Measurements from ENCODE around the gene SLC25A3. TPM values are rescaled to one million over a fixed set of nuclear protein-coding genes. Genes with fewer than 3 reads are reported as not detected.

The SLC25A3 gene
- total RNA-seq, 1 experiment from 2014 or later, result 737 TPM

- BruUV-seq (replicated peaks), result no TSS peak
- H3K27ac ChIP-seq (ENCODE audit: low read depth, low read length, poor library complexity, severe bottlenecking), result no peak overlapping the region
- ChIA-PET CTCF (no interaction called here), POLR2A (ENCODE audit: low non-redundant PET) (no interaction called here)
- H3K4me1 ChIP-seq (ENCODE audit: insufficient read depth, low read length, poor library complexity, severe bottlenecking), result no peaks in the 10 kb centered on the region
- no peak overlapping the region for H3K4me3 ChIP-seq (ENCODE audit: low read depth, low read length, poor library complexity, severe bottlenecking)
- no peaks in the 10 kb centered on the region for H3K9me3 ChIP-seq (ENCODE audit: low read depth, low read length, poor library complexity, severe bottlenecking)
- no peaks in the 10 kb centered on the region for H3K27me3 ChIP-seq (replicated peaks; ENCODE audit: insufficient read depth, low read depth, low read length, poor library complexity)
- DNase-seq (ENCODE audit: low spot score), result no peak
- intact Hi-C loops (cut with micrococcal nuclease; ENCODE audit: unreplicated experiment), result no loop called here
- H3K36me3 ChIP-seq (ENCODE audit: insufficient read depth, low read length, poor library complexity, severe bottlenecking), result no peaks in the 10 kb centered on the region
- TF ChIP-seq EZH2 (IDR thresholded peaks at IDR 0.05; ENCODE audit: borderline replicate concordance, low read depth, low read length, poor library complexity, severe bottlenecking) (no peak), CTCF (conservative IDR thresholded peaks at IDR 0.05; ENCODE audit: low read depth, low read length) (no peak)
Measured at GRCh38 chr12:98579347-98579746, 14.1 kb upstream of the SLC25A3 start.

- Histone ChIP-seq H3K27me3 (replicated peaks; ENCODE audit: insufficient read depth, low read depth, low read length, poor library complexity) (no peaks in the 10 kb centered on the region), H3K36me3 (ENCODE audit: insufficient read depth, low read length, poor library complexity, severe bottlenecking) (no peaks in the 10 kb centered on the region), H3K9me3 (ENCODE audit: low read depth, low read length, poor library complexity, severe bottlenecking) (no peaks in the 10 kb centered on the region), H3K27ac (ENCODE audit: low read depth, low read length, poor library complexity, severe bottlenecking) (no peak overlapping the region), H3K4me1 (ENCODE audit: insufficient read depth, low read length, poor library complexity, severe bottlenecking) (no peaks in the 10 kb centered on the region), H3K4me3 (ENCODE audit: low read depth, low read length, poor library complexity, severe bottlenecking) (no peak overlapping the region)
- intact Hi-C loops (cut with micrococcal nuclease; ENCODE audit: unreplicated experiment), result no loop called here
- POLR2A ChIA-PET (ENCODE audit: low non-redundant PET), result no interaction called here
- TF ChIP-seq EZH2 (IDR thresholded peaks at IDR 0.05; ENCODE audit: borderline replicate concordance, low read depth, low read length, poor library complexity, severe bottlenecking), result no peak
- TF ChIP-seq CTCF (conservative IDR thresholded peaks at IDR 0.05; ENCODE audit: low read depth, low read length), result no peak
- CTCF ChIA-PET, result no interaction called here
- DNase-seq (ENCODE audit: low spot score), result no peak
- BruUV-seq (replicated peaks), result no TSS peak
Measured at GRCh38 chr12:98579835-98580234, 13.7 kb upstream of the SLC25A3 start.

GRCh38 chr12:98580695-98581094, 12.8 kb upstream of the SLC25A3 start:
- no TSS peak for BruUV-seq (replicated peaks)

More at GRCh38 chr12:98580695-98581094, 12.8 kb upstream of the SLC25A3 start:
- intact Hi-C loops (cut with micrococcal nuclease; ENCODE audit: unreplicated experiment), result no loop called here
- no peak for DNase-seq (ENCODE audit: low spot score)
- no peaks in the 10 kb centered on the region for H3K27me3 ChIP-seq (replicated peaks; ENCODE audit: insufficient read depth, low read depth, low read length, poor library complexity)
- ChIA-PET POLR2A (ENCODE audit: low non-redundant PET) (no interaction called here), CTCF (no interaction called here)
- no peak overlapping the region for H3K4me3 ChIP-seq (ENCODE audit: low read depth, low read length, poor library complexity, severe bottlenecking)
- H3K4me1 ChIP-seq (ENCODE audit: insufficient read depth, low read length, poor library complexity, severe bottlenecking), result no peaks in the 10 kb centered on the region
- no peak overlapping the region for H3K27ac ChIP-seq (ENCODE audit: low read depth, low read length, poor library complexity, severe bottlenecking)
- TF ChIP-seq EZH2 (IDR thresholded peaks at IDR 0.05; ENCODE audit: borderline replicate concordance, low read depth, low read length, poor library complexity, severe bottlenecking) (no peak), CTCF (conservative IDR thresholded peaks at IDR 0.05; ENCODE audit: low read depth, low read length) (no peak)
- H3K36me3 ChIP-seq (ENCODE audit: insufficient read depth, low read length, poor library complexity, severe bottlenecking), result no peaks in the 10 kb centered on the region
- H3K9me3 ChIP-seq (ENCODE audit: low read depth, low read length, poor library complexity, severe bottlenecking), result no peaks in the 10 kb centered on the region

Data from A673 (cell line).